ENCODE data around the gene TNFRSF8. TPM values are rescaled to one million over a fixed set of nuclear protein-coding genes. Genes with fewer than 3 reads are reported as not detected.

TNFRSF8 gene
- total and polyA plus RNA-seq, 9 of the 15 experiments (the other 6 are each of a cell fraction or from before 2014, with no cell fraction given) = 3.5 to 38.4 (median 17.1) TPM

DNA sequence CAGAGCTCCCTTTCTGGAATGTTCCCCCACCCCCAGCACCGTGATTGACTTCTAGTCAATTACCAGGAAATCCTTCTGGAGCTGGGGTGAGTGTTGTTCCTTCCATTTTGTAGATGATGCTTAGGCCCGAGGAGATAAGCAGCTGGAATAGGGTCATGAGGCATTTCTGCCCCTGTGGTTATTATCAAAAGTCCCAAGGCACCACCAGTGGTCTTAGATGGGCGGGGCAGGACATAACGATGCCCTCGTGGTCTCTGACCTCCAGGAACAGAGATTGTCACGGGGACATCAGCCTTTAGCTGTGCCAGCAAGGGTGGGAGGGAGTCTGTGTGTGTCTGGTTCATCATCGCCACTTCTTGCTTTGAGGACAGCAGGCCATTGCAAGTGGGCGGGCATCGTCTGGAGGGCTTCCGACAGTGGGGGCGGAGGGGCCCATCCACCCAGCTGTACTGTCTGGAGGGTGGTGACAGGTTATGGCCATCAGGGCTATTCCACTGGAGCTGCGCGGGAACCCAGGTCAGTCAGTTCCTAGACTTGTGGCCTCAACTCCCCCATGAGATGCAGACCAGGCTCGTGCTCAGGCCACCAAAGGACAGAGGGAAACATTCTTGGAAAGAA lies 22.6 kb downstream of the TNFRSF8 start (continued):
- TF ChIP-seq, protein P1, sequence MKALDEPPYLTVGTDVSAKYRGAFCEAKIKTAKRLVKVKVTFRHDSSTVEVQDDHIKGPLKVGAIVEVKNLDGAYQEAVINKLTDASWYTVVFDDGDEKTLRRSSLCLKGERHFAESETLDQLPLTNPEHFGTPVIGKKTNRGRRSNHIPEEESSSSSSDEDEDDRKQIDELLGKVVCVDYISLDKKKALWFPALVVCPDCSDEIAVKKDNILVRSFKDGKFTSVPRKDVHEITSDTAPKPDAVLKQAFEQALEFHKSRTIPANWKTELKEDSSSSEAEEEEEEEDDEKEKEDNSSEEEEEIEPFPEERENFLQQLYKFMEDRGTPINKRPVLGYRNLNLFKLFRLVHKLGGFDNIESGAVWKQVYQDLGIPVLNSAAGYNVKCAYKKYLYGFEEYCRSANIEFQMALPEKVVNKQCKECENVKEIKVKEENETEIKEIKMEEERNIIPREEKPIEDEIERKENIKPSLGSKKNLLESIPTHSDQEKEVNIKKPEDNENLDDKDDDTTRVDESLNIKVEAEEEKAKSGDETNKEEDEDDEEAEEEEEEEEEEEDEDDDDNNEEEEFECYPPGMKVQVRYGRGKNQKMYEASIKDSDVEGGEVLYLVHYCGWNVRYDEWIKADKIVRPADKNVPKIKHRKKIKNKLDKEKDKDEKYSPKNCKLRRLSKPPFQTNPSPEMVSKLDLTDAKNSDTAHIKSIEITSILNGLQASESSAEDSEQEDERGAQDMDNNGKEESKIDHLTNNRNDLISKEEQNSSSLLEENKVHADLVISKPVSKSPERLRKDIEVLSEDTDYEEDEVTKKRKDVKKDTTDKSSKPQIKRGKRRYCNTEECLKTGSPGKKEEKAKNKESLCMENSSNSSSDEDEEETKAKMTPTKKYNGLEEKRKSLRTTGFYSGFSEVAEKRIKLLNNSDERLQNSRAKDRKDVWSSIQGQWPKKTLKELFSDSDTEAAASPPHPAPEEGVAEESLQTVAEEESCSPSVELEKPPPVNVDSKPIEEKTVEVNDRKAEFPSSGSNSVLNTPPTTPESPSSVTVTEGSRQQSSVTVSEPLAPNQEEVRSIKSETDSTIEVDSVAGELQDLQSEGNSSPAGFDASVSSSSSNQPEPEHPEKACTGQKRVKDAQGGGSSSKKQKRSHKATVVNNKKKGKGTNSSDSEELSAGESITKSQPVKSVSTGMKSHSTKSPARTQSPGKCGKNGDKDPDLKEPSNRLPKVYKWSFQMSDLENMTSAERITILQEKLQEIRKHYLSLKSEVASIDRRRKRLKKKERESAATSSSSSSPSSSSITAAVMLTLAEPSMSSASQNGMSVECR (CRISPR knock-in tag; IDR thresholded peaks at IDR 0.05) = no peak
- TF ChIP-seq POLR2AphosphoS5 (IDR thresholded peaks at IDR 0.05; ENCODE audit: control insufficient read depth, insufficient read depth, low read depth, low read length) (peak; percentile 47; the same call in 1 of the 2 replicates), FOS (IDR thresholded peaks at IDR 0.05; ENCODE audit: extremely low read depth, insufficient read length) (no peak), ZKSCAN1 (IDR thresholded peaks at IDR 0.05; ENCODE audit: low read depth, low read length) (no peak), HNRNPH1 (optimal IDR thresholded peaks at IDR 0.05; ENCODE audit: low read depth, low read length) (no peak), HNRNPK (IDR thresholded peaks at IDR 0.05; ENCODE audit: low read depth, low read length, poor library complexity, severe bottlenecking) (no peak), ZFX (CRISPR knock-in tag; IDR thresholded peaks at IDR 0.05) (no peak), ARNT (IDR thresholded peaks at IDR 0.05) (no peak), SNIP1 (IDR thresholded peaks at IDR 0.05; ENCODE audit: low read depth) (no peak), IFI16 (CRISPR knock-in tag; IDR thresholded peaks at IDR 0.05) (no peak), NR1H2 (CRISPR knock-in tag; IDR thresholded peaks at IDR 0.05) (no peak), CBFA2T2 (conservative IDR thresholded peaks at IDR 0.05) (peak; percentile 87), KDM1A (IDR thresholded peaks at IDR 0.05) (peak; percentile 84 to 85; a peak in 3 of 4 replicates), BCL6 (CRISPR knock-in tag; IDR thresholded peaks at IDR 0.05) (no peak), PTRF (tag; IDR thresholded peaks at IDR 0.05) (no peak), ZNF431 (CRISPR knock-in tag; IDR thresholded peaks at IDR 0.05) (no peak)
- TF ChIP-seq, protein P2, sequence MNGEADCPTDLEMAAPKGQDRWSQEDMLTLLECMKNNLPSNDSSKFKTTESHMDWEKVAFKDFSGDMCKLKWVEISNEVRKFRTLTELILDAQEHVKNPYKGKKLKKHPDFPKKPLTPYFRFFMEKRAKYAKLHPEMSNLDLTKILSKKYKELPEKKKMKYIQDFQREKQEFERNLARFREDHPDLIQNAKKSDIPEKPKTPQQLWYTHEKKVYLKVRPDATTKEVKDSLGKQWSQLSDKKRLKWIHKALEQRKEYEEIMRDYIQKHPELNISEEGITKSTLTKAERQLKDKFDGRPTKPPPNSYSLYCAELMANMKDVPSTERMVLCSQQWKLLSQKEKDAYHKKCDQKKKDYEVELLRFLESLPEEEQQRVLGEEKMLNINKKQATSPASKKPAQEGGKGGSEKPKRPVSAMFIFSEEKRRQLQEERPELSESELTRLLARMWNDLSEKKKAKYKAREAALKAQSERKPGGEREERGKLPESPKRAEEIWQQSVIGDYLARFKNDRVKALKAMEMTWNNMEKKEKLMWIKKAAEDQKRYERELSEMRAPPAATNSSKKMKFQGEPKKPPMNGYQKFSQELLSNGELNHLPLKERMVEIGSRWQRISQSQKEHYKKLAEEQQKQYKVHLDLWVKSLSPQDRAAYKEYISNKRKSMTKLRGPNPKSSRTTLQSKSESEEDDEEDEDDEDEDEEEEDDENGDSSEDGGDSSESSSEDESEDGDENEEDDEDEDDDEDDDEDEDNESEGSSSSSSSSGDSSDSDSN (IDR thresholded peaks at IDR 0.05; ENCODE audit: borderline replicate concordance in 1 of 2, low read depth in 2 of 2, low read length in 2 of 2) = no peak
- TF ChIP-seq, protein P3, sequence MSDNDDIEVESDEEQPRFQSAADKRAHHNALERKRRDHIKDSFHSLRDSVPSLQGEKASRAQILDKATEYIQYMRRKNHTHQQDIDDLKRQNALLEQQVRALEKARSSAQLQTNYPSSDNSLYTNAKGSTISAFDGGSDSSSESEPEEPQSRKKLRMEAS (CRISPR knock-in tag; IDR thresholded peaks at IDR 0.05) = peak; percentile 64
- TF ChIP-seq, protein P4, sequence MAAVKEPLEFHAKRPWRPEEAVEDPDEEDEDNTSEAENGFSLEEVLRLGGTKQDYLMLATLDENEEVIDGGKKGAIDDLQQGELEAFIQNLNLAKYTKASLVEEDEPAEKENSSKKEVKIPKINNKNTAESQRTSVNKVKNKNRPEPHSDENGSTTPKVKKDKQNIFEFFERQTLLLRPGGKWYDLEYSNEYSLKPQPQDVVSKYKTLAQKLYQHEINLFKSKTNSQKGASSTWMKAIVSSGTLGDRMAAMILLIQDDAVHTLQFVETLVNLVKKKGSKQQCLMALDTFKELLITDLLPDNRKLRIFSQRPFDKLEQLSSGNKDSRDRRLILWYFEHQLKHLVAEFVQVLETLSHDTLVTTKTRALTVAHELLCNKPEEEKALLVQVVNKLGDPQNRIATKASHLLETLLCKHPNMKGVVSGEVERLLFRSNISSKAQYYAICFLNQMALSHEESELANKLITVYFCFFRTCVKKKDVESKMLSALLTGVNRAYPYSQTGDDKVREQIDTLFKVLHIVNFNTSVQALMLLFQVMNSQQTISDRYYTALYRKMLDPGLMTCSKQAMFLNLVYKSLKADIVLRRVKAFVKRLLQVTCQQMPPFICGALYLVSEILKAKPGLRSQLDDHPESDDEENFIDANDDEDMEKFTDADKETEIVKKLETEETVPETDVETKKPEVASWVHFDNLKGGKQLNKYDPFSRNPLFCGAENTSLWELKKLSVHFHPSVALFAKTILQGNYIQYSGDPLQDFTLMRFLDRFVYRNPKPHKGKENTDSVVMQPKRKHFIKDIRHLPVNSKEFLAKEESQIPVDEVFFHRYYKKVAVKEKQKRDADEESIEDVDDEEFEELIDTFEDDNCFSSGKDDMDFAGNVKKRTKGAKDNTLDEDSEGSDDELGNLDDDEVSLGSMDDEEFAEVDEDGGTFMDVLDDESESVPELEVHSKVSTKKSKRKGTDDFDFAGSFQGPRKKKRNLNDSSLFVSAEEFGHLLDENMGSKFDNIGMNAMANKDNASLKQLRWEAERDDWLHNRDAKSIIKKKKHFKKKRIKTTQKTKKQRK (IDR thresholded peaks at IDR 0.05; ENCODE audit: borderline replicate concordance, low read depth, low read length) = no peak
